B cell (primary cell): ENCODE results near the gene MOGAT3. TPM values are rescaled to one million over a fixed set of nuclear protein-coding genes. Genes with fewer than 3 reads are reported as not detected.

Experiments used
- ATAC-seq: fragments of 200-7000 bp; cut with Tn5 transposase; one replicate; pipeline ENCODE4 v1.10.0; 2021; ENCODE audit warnings: low read depth, mild to moderate bottlenecking, moderate number of reproducible peaks, moderate library complexity
- CTCF ChIA-PET: fragments of 350-600 bp; sonication (Branson Sonifier 250); formaldehyde crosslinking; loops from one replicate; lab custom pipeline; 2021; ENCODE audit warnings: antibody characterized with exemption, inconsistent platforms; lab: Charles Lee
- POLR2A ChIA-PET: fragments of 350-600 bp; sonication (Branson Sonifier 250); formaldehyde crosslinking; loops from one replicate; lab custom pipeline; 2021; ENCODE audit warnings: antibody characterized with exemption; lab: Charles Lee
- DNase-seq: peaks from one replicate; pipeline ENCODE4 v3.0.0; 2013
- H2AFZ ChIP-seq: 2 replicates; pipeline ENCODE4 v1.6.1; 2012; ENCODE audit warnings: mild to moderate bottlenecking, low read depth, low read length; ENCODE audit not compliant: insufficient read depth, poor library complexity, severe bottlenecking
- H3K27ac ChIP-seq, 2 donors: 1 replicate in 1 of 2; 2 replicates in 1 of 2; pipeline ENCODE4 v1.5.1; 2012 to 2013; ENCODE audit warnings: low read length in 2 of 2, mild to moderate bottlenecking in 2 of 2, moderate library complexity in 1 of 2
- H3K27me3 ChIP-seq, 4 experiments: fragments of 200-600 bp in 1 of 4; sonication (generic) in 1 of 4; replicated peaks in 1 of 4; 1 replicate in 2 of 4; 2 replicates in 2 of 4; pipeline versions ENCODE4 v1.6.1 to v1.7.0; 2013 to 2016; ENCODE audit warnings: low read length in 3 of 4, mild to moderate bottlenecking in 2 of 4, mixed read lengths in 1 of 4, moderate library complexity in 1 of 4; ENCODE audit not compliant: insufficient read depth in 4 of 4, control insufficient read depth in 3 of 4; ENCODE audit errors: control extremely low read depth in 1 of 4
- H3K36me3 ChIP-seq, 2 experiments: replicated peaks in 1 of 2; 1 replicate in 1 of 2; 2 replicates in 1 of 2; pipeline versions ENCODE4 v1.6.1 to v1.7.1; 2013; ENCODE audit warnings: low read length in 1 of 2; ENCODE audit not compliant: insufficient read depth in 2 of 2, control insufficient read depth in 1 of 2; ENCODE audit errors: control extremely low read depth in 1 of 2, extremely low read depth in 1 of 2
- H3K4me1 ChIP-seq, 2 donors: fragments of 200-600 bp in 1 of 2; sonication (generic) in 1 of 2; 1 replicate in 1 of 2; 2 replicates in 1 of 2; pipeline versions ENCODE4 v1.5.1 to v1.6.1; 2013 to 2017; ENCODE audit warnings: low read length in 2 of 2; ENCODE audit not compliant: control insufficient read depth in 2 of 2, insufficient read depth in 2 of 2
- H3K4me2 ChIP-seq: replicated peaks from 2 replicates; pipeline ENCODE3; 2012; ENCODE audit warnings: mild to moderate bottlenecking, low read depth, low read length; ENCODE audit not compliant: poor library complexity, severe bottlenecking
- H3K4me3 ChIP-seq, 5 experiments: fragments of 200-600 bp in 1 of 5; sonication (generic) in 1 of 5; 1 replicate in 3 of 5; 2 replicates in 2 of 5; pipeline versions ENCODE4 v1.5.1 to v1.7.0; 2011 to 2016; ENCODE audit warnings: low read length in 4 of 5, mild to moderate bottlenecking in 4 of 5, low read depth in 2 of 5, control low read depth in 1 of 5, moderate library complexity in 1 of 5; ENCODE audit not compliant: insufficient read depth in 1 of 5; ENCODE audit errors: control extremely low read depth in 1 of 5, extremely low read depth in 1 of 5
- H3K79me2 ChIP-seq: fragments of 200-600 bp; sonication (generic); one replicate; pipeline ENCODE4 v1.6.0; 2016; ENCODE audit warnings: low read length; ENCODE audit not compliant: control insufficient read depth, insufficient read depth
- H3K9ac ChIP-seq: fragments of 200-600 bp; sonication (generic); 2 replicates; pipeline ENCODE4 v1.6.1; 2017; ENCODE audit warnings: mild to moderate bottlenecking, low read length, moderate library complexity
- H3K9me3 ChIP-seq, 3 donors: one replicate each; pipeline versions ENCODE4 v1.6.1 to v1.7.1; 2013; ENCODE audit warnings: low read length in 2 of 3; ENCODE audit not compliant: control insufficient read depth in 2 of 3, insufficient read depth in 1 of 3; ENCODE audit errors: control extremely low read depth in 1 of 3
- H4K20me1 ChIP-seq: 2 replicates; pipeline ENCODE4 v1.6.0; 2012; ENCODE audit warnings: mild to moderate bottlenecking, low read length; ENCODE audit not compliant: insufficient read depth, control insufficient read depth, poor library complexity, severe bottlenecking
- H3K27ac Mint-ChIP-seq: one replicate; pipeline ENCODE4 v1.8.0; 2021; ENCODE audit warnings: mixed read lengths
- H3K27me3 Mint-ChIP-seq: one replicate; pipeline ENCODE4 v1.8.0; 2021; ENCODE audit warnings: mixed read lengths
- H3K4me1 Mint-ChIP-seq: one replicate; pipeline ENCODE4 v1.8.0; 2021; ENCODE audit warnings: mixed read lengths
- H3K4me3 Mint-ChIP-seq: one replicate; pipeline ENCODE4 v1.8.0; 2021; ENCODE audit warnings: mixed read lengths
- H3K9me3 Mint-ChIP-seq: one replicate; pipeline ENCODE4 v1.8.0; 2022; ENCODE audit warnings: mixed read lengths; ENCODE audit not compliant: insufficient read depth
- EZH2 ChIP-seq: IDR thresholded peaks from 2 replicates; pipeline ENCODE4 v1.6.1; 2012; ENCODE audit warnings: borderline replicate concordance, low read depth, mild to moderate bottlenecking, moderate library complexity, low read length; ENCODE audit not compliant: insufficient read depth, poor library complexity, severe bottlenecking
- WGBS: methylation state at CpG from one replicate; pipeline ENCODE4 v1.1.5; 2013; ENCODE audit warnings: missing lambda C conversion rate; ENCODE audit not compliant: insufficient coverage; 5-methylcytosine and 5-hydroxymethylcytosine counted together
- intact Hi-C: fragments of 100-400 bp; cut with micrococcal nuclease; formaldehyde crosslinking; loops from one replicate; pipeline ENCODE4 v1.10.0; 2022
- polyA plus RNA-seq: library from polyadenylated mRNA; depleted of rRNA; stranded (reverse); fragments of >200 nt; gene quantifications from 2 replicates; pipeline ENCODE4 v1.2.3, GENCODE V29; 2012
- total RNA-seq, 2 donors: library from RNA; stranded (reverse); fragments of 120-200 nt in 1 of 2; gene quantifications; 1 replicate in 1 of 2; 2 replicates in 1 of 2; pipeline versions ENCODE4 v1.2.3 to v1.2.4, GENCODE V29; 2013 to 2022
- TF ChIP-seq, protein P1 (sequence below): fragments of 200-600 bp; IDR thresholded peaks from one replicate; pipeline ENCODE4 v1.8.0; 2022; ENCODE audit warnings: antibody characterized with exemption, mild to moderate bottlenecking

MOGAT3 gene
- total and polyA plus RNA-seq, 2 donors (not counting 1 experiment from before 2014, with no cell fraction given): not detected

DNA sequence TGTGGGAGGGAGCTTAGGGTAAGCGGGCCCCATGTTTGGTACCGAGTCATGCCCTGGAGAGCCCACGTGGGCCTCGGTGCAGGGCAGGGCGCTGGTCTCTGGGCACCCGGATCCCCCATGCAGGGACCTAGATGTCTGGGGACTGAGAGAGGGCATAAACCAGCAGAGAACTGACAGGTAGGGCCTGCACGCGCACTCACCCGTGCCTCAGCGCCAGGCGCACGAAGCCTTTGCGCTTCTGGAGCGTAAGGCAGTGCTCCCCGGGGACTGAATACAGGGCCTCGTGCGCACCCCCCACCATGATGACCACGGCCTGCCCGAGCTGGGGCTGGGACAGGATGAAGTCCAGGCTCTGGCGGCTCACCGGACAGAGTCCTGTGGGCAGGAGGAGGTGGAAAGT lies 2.8 kb downstream of the MOGAT3 start:
- Histone ChIP-seq H3K27me3 (peaks cover 0 to 42% (median 18%) of the 10 kb centered on the region in 4 experiments), H3K36me3 (no peaks in the 10 kb centered on the region), H4K20me1 (no peaks in the 10 kb centered on the region), H3K4me3 (no peak overlapping the region), H3K4me2 (no peak overlapping the region), H3K27ac (no peak overlapping the region), H2AFZ (no peak overlapping the region), H3K4me1 (peaks cover 12 to 19% of the 10 kb centered on the region in 2 donors), H3K79me2 (no peaks in the 10 kb centered on the region), H3K9me3 (peaks cover 0 to 24% (median 0%) of the 10 kb centered on the region in 3 donors), H3K9ac (no peak overlapping the region)
- DNase-seq (no peak), ATAC-seq (no peak)
- Mint-ChIP-seq H3K4me1 (peaks cover 11% of the 10 kb centered on the region), H3K27ac (no peak overlapping the region), H3K9me3 (no peaks in the 10 kb centered on the region), H3K27me3 (peaks cover 18% of the 10 kb centered on the region), H3K4me3 (no peak overlapping the region)
- ChIA-PET POLR2A (no interaction called here), CTCF (interaction anchor here (1.0 kb wide), 1 partner anchor 57 kb away, joined by 3 read pairs; no protein-coding TSS in a partner anchor)
- 81% methylated on average over 19 of the region's 21 CpGs for WGBS
- intact Hi-C loops: no loop called here
- TF ChIP-seq EZH2: no peak
- TF ChIP-seq, protein P1, sequence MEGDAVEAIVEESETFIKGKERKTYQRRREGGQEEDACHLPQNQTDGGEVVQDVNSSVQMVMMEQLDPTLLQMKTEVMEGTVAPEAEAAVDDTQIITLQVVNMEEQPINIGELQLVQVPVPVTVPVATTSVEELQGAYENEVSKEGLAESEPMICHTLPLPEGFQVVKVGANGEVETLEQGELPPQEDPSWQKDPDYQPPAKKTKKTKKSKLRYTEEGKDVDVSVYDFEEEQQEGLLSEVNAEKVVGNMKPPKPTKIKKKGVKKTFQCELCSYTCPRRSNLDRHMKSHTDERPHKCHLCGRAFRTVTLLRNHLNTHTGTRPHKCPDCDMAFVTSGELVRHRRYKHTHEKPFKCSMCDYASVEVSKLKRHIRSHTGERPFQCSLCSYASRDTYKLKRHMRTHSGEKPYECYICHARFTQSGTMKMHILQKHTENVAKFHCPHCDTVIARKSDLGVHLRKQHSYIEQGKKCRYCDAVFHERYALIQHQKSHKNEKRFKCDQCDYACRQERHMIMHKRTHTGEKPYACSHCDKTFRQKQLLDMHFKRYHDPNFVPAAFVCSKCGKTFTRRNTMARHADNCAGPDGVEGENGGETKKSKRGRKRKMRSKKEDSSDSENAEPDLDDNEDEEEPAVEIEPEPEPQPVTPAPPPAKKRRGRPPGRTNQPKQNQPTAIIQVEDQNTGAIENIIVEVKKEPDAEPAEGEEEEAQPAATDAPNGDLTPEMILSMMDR: no peak

DNA sequence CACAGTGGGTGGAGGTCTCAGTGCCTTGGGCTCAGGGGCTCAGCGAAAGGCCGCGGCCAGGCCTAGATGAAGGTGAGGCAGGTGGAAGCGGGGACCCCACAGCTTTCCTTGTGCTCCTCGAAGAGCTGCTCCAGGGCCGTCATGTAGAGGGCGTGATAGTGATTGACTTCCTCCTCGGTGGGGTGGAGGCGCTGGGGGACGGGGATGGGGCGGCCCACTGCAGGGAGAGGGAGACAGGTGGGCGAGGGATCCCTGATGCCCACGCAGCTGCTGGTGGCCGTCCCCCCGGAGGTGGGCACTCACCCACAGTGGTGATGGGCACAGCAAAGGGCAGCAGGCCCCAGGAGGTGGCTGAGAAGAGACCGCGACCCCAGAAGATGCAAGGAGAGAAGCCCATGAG lies 5.0 kb downstream of the MOGAT3 start:
- CTCF ChIA-PET: interaction anchor here (1.0 to 6.6 kb wide), 2 partner anchors 53 to 61 kb away, joined by 3 to 129 read pairs; no protein-coding TSS in a partner anchor
- Mint-ChIP-seq H3K9me3 (no peaks in the 10 kb centered on the region), H3K27ac (no peak overlapping the region), H3K27me3 (peaks cover 10% of the 10 kb centered on the region), H3K4me3 (no peak overlapping the region), H3K4me1 (peaks cover 2% of the 10 kb centered on the region)
- H3K4me3 ChIP-seq: no peak overlapping the region
- no peaks in the 10 kb centered on the region for H3K36me3 ChIP-seq
- no peak overlapping the region for H2AFZ ChIP-seq
- H3K9ac ChIP-seq: no peak overlapping the region
- TF ChIP-seq, protein P1: no peak
- no peak for TF ChIP-seq EZH2
- ATAC-seq (no peak), DNase-seq (no peak)
- H3K27ac ChIP-seq: no peak overlapping the region
- H3K27me3 ChIP-seq: peaks cover 0 to 23% (median 8%) of the 10 kb centered on the region in 4 experiments
- no peaks in the 10 kb centered on the region for H4K20me1 ChIP-seq
- H3K4me2 ChIP-seq: no peak overlapping the region
- WGBS: 88% methylated on average over 17 of the region's 17 CpGs
- POLR2A ChIA-PET: no interaction called here
- H3K9me3 ChIP-seq: peaks cover 0 to 13% (median 0%) of the 10 kb centered on the region in 3 donors
- no peaks in the 10 kb centered on the region for H3K79me2 ChIP-seq
- peaks cover 2 to 3% of the 10 kb centered on the region in 2 donors for H3K4me1 ChIP-seq
- intact Hi-C loops: no loop called here
